Panc1 (cell line): ENCODE results near the gene LMOD1.
"Not testable (repeated sequence)": the region's sequence is repeated elsewhere in the genome, so short reads cannot be mapped to it uniquely, and the experiment has no call there.

Source experiments
- CTCF ChIP-seq: fragments of 450-650 bp; IDR thresholded peaks from 2 replicates; pipeline ENCODE4 v1.5.1; 2017; ENCODE audit warnings: mild to moderate bottlenecking
- POLR2AphosphoS5 ChIP-seq: IDR thresholded peaks from 2 replicates; pipeline ENCODE4 v1.6.1; 2012; ENCODE audit warnings: mild to moderate bottlenecking, low read depth, low read length, moderate library complexity
- REST ChIP-seq, 2 experiments: IDR thresholded peaks; 2 replicates each; pipeline ENCODE4 v1.6.1; 2011 to 2012; ENCODE audit warnings: low read depth in 2 of 2, control low read depth in 1 of 2, low read length in 1 of 2, mild to moderate bottlenecking in 1 of 2, moderate library complexity in 1 of 2; ENCODE audit not compliant: insufficient read depth in 1 of 2
- TCF7L2 ChIP-seq: IDR thresholded peaks from 2 replicates; pipeline ENCODE4 v1.6.1; 2011; ENCODE audit warnings: mild to moderate bottlenecking, low read depth, low read length, inconsistent platforms

- not testable (repeated sequence) for TF ChIP-seq CTCF; REST (IDR thresholded peaks at IDR 0.05; ENCODE audit: insufficient read depth in 1 of 2, low read depth in 2 of 2, low read length in 1 of 2); POLR2AphosphoS5; TCF7L2
Observed at GRCh38 chr1:201901036-201901435, 45.3 kb downstream of the LMOD1 start.
